Measurements from ENCODE around the gene FCHSD2.

- no peak for TF ChIP-seq EZH2 (IDR thresholded peaks at IDR 0.05; ENCODE audit: insufficient read depth, poor library complexity, severe bottlenecking)
- TF ChIP-seq EZH2phosphoT487 (IDR thresholded peaks at IDR 0.05; ENCODE audit: insufficient read depth, low read depth) = no peak
Observed at GRCh38 chr11:72930008-72930407, 212.1 kb downstream of the FCHSD2 start.

Data from GM23248 (cell line).